K562 (cell line): ENCODE data around the gene CLASP1. TPM values are rescaled to one million over a fixed set of nuclear protein-coding genes. Genes with fewer than 3 reads are reported as not detected.

Experiments
- ATAC-seq: fragments of 200-7000 bp; cut with Tn5 transposase; 3 replicates; pipeline ENCODE4 v1.9.1; 2020; ENCODE audit warnings: moderate library complexity
- BruUV-seq: library from RNA; stranded (reverse); fragments of 400-500 nt; replicated peaks from 2 replicates; lab custom pipeline; 2021; lab: Mats Ljungman, UMichigan
- CTCF ChIA-PET: fragments of 300-600 bp; formaldehyde crosslinking; extraction: SDS; loops from one replicate; lab custom pipeline; 2021; ENCODE audit warnings: low intra/inter-chr PET ratio; lab: Yijun Ruan, JAX
- POLR2A ChIA-PET: fragments of 300-600, 350-650 bp; sonication (Branson Sonifier 250); formaldehyde crosslinking; extraction: SDS; loops from one replicate; lab custom pipeline; 2021; ENCODE audit warnings: antibody characterized with exemption, inconsistent platforms; lab: Yijun Ruan, JAX
- DNase-seq, 4 experiments: peaks; one replicate each; pipeline versions ENCODE4 v3.0.0 to v3.0.0-alpha.2; 2011 to 2018; ENCODE audit warnings: low spot score in 3 of 4, mixed read lengths in 3 of 4; ENCODE audit errors: extremely low read depth in 1 of 4
- FAIRE-seq: peaks from 2 replicates; lab custom pipeline; 2011; peaks lifted over from hg19 to GRCh38; lab: Jason Lieb, UNC
- H2AFZ ChIP-seq: 2 replicates; pipeline ENCODE4 v1.6.0; 2011; ENCODE audit warnings: low read depth, low read length, control low read depth, inconsistent platforms
- H3K27ac ChIP-seq: fragments of 200-600 bp; 3 replicates; pipeline ENCODE4 v1.8.0; 2011; ENCODE audit warnings: low read depth, mild to moderate bottlenecking, control low read depth, inconsistent platforms, low read length, moderate library complexity, mixed read lengths; ENCODE audit errors: extremely low read depth
- H3K27me3 ChIP-seq, 2 experiments: fragments of 300-600 bp in 1 of 2; 2 replicates in 1 of 2; 3 replicates in 1 of 2; pipeline versions ENCODE4 v1.6.0 to v1.8.0; 2011; ENCODE audit warnings: inconsistent platforms in 2 of 2, low read length in 2 of 2, mild to moderate bottlenecking in 1 of 2, mixed read lengths in 1 of 2, moderate library complexity in 1 of 2; ENCODE audit not compliant: control insufficient read depth in 2 of 2, insufficient read depth in 2 of 2
- H3K36me3 ChIP-seq: fragments of 300-600 bp; 3 replicates; pipeline ENCODE4 v1.8.0; 2011; ENCODE audit warnings: mild to moderate bottlenecking, low read length, inconsistent platforms; ENCODE audit not compliant: control insufficient read depth, insufficient read depth
- H3K4me1 ChIP-seq, 2 experiments: fragments of 200-600 bp in 1 of 2; replicated peaks in 1 of 2; 2 replicates in 1 of 2; 3 replicates in 1 of 2; pipeline versions ENCODE4 v1.5.1 to v1.8.0; 2011; ENCODE audit warnings: inconsistent platforms in 2 of 2, low read length in 2 of 2, mild to moderate bottlenecking in 1 of 2, mixed read lengths in 1 of 2, moderate library complexity in 1 of 2; ENCODE audit not compliant: control insufficient read depth in 2 of 2, insufficient read depth in 2 of 2
- H3K4me2 ChIP-seq: 2 replicates; pipeline ENCODE4 v1.6.1; 2011; ENCODE audit warnings: low read length, control low read depth, inconsistent platforms, mixed read lengths; ENCODE audit not compliant: insufficient read depth
- H3K4me3 ChIP-seq: fragments of 200-600 bp; sonication (generic), shearing (Covaris generic); 2 replicates; pipeline ENCODE4 v1.5.1; 2016; ENCODE audit warnings: control low read depth, inconsistent platforms
- H3K79me2 ChIP-seq: fragments of 200-600 bp; 3 replicates; pipeline ENCODE4 v1.8.0; 2011; ENCODE audit warnings: low read length, inconsistent platforms; ENCODE audit not compliant: control insufficient read depth, insufficient read depth
- H3K9ac ChIP-seq, 2 experiments: 2 replicates each; pipeline versions ENCODE4 v1.6.0 to v1.6.1; 2011; ENCODE audit warnings: low read depth in 2 of 2, low read length in 2 of 2, control low read depth in 1 of 2, inconsistent platforms in 1 of 2, mild to moderate bottlenecking in 1 of 2, mixed read lengths in 1 of 2; ENCODE audit not compliant: insufficient read depth in 1 of 2
- H3K9me1 ChIP-seq: one replicate; pipeline ENCODE4 v1.6.0; 2011; ENCODE audit warnings: inconsistent platforms, mild to moderate bottlenecking, low read length, moderate library complexity; ENCODE audit not compliant: control insufficient read depth, insufficient read depth
- H3K9me3 ChIP-seq: replicated peaks from 2 replicates; pipeline ENCODE4 v1.5.1; 2011; ENCODE audit warnings: low read depth, low read length, inconsistent platforms; ENCODE audit not compliant: control insufficient read depth, insufficient read depth
- H4K20me1 ChIP-seq: replicated peaks from 2 replicates; pipeline ENCODE4 v1.6.1; 2011; ENCODE audit warnings: low read length, inconsistent platforms, mixed read lengths; ENCODE audit not compliant: control insufficient read depth, insufficient read depth
- ARID1B ChIP-seq: fragments of 450-650 bp; IDR thresholded peaks from 2 replicates; pipeline ENCODE4 v1.6.1; 2016; ENCODE audit warnings: antibody characterized with exemption, mild to moderate bottlenecking, inconsistent platforms
- BRD9 ChIP-seq: fragments of 450-650 bp; IDR thresholded peaks from 2 replicates; pipeline ENCODE4 v1.6.1; 2018; ENCODE audit warnings: low read depth; ENCODE audit not compliant: partially characterized antibody
- KAT8 ChIP-seq: fragments of 450-650 bp; IDR thresholded peaks from 2 replicates; pipeline ENCODE4 v1.6.1; 2016; ENCODE audit warnings: low read depth, mild to moderate bottlenecking
- KLF1 ChIP-seq: fragments of 450-650 bp; IDR thresholded peaks from 2 replicates; pipeline ENCODE4 v1.6.1; 2016; ENCODE audit warnings: missing genetic modification characterization, missing compliant biosample characterization
- L3MBTL2 ChIP-seq: fragments of 450-650 bp; IDR thresholded peaks from 2 replicates; pipeline ENCODE4 v1.6.1; 2016; ENCODE audit warnings: mild to moderate bottlenecking, moderate library complexity
- NR2F6 ChIP-seq: fragments of 450-650 bp; formaldehyde crosslinking; IDR thresholded peaks from 2 replicates; pipeline ENCODE4 v1.4.0; 2020; ENCODE audit warnings: mild to moderate bottlenecking
- NR4A1 ChIP-seq, 2 experiments: fragments of 250-450 bp in 1 of 2; fragments of 450-650 bp in 1 of 2; sonication (Bioruptor Pico) in 1 of 2; IDR thresholded peaks; 2 replicates each; pipeline versions ENCODE4 v1.4.0 to v1.6.1; 2016 to 2020; ENCODE audit warnings: mild to moderate bottlenecking in 2 of 2, missing compliant biosample characterization in 1 of 2, missing genetic modification characterization in 1 of 2, moderate library complexity in 1 of 2
- POLR2B ChIP-seq: fragments of 450-650 bp; IDR thresholded peaks from 2 replicates; pipeline ENCODE4 v1.6.1; 2018; ENCODE audit warnings: low read depth; ENCODE audit not compliant: partially characterized antibody
- RBM25 ChIP-seq: fragments of 200-400 bp; formaldehyde crosslinking; IDR thresholded peaks from 2 replicates; pipeline ENCODE4 v1.6.1; 2018; ENCODE audit warnings: low read length, low read depth, moderate library complexity; ENCODE audit not compliant: severe bottlenecking
- RHOXF2B ChIP-seq: fragments of 250-450 bp; sonication (Bioruptor Pico); conservative IDR thresholded peaks from 2 replicates; pipeline ENCODE4 v1.5.1; 2021
- SRF ChIP-seq, 2 experiments: fragments of 250-450, 450-650 bp in 1 of 2; sonication (Bioruptor Pico) in 1 of 2; sonication (generic) in 1 of 2; formaldehyde crosslinking; IDR thresholded peaks; 2 replicates each; pipeline versions ENCODE4 v1.5.0 to v1.5.1; 2020 to 2022; ENCODE audit warnings: mild to moderate bottlenecking in 1 of 2, missing genetic modification reagents in 1 of 2
- ZNF3 ChIP-seq: fragments of 250-450 bp; sonication (Bioruptor Pico); IDR thresholded peaks from 2 replicates; pipeline ENCODE4 v1.5.0; 2021; ENCODE audit warnings: mild to moderate bottlenecking, moderate library complexity
- WGBS: fragments of 100-300 bp; shearing (Covaris generic); methylation state at CpG from one replicate; pipeline ENCODE4 v1.1.6; 2016; ENCODE audit warnings: low coverage, mixed read lengths; ENCODE audit not compliant: insufficient coverage; ENCODE audit errors: missing lambda C conversion rate; 5-methylcytosine and 5-hydroxymethylcytosine counted together
- in situ Hi-C: fragments of 300-500 bp; cut with MboI; formaldehyde crosslinking; loops from 4 replicates; pipeline ENCODE4 v1.15.0; 2018; ENCODE audit warnings: inconsistent platforms, mixed read lengths
- intact Hi-C: fragments of 100-400 bp; cut with micrococcal nuclease; formaldehyde crosslinking; loops from 2 replicates; pipeline ENCODE4 v1.14.2; 2022
- polyA plus RNA-seq, 8 experiments: library from polyadenylated mRNA; depleted of rRNA in 4 of 8; stranded (reverse) in 5 of 8; unstranded in 3 of 8; fragments of >200 nt; fragmentation: Nextera tagmentation in 2 of 8; fragmentation: Illumina TruSeq in 1 of 8; extraction: Ambion mirVana in 2 of 8; extraction: Trizol in 1 of 8; gene quantifications; 2 replicates each; pipeline versions ENCODE4 v1.2.1 to v1.2.3, GENCODE V29; 2011 to 2014; ENCODE audit warnings: inconsistent platforms in 1 of 8, missing spikeins in 1 of 8
- total RNA-seq, 7 experiments: library from RNA; depleted of rRNA in 6 of 7; stranded (reverse); fragments of >200 nt in 6 of 7; fragmentation: Illumina TruSeq in 2 of 7; extraction: Trizol in 2 of 7; gene quantifications; 2 replicates each; pipeline versions ENCODE4 v1.2.1 to v1.2.3, GENCODE V29; 2011 to 2021; ENCODE audit warnings: low replicate concordance in 1 of 7
- TF ChIP-seq, protein P1 (sequence below): sonication (generic); IDR thresholded peaks from 2 replicates; pipeline ENCODE4 v1.6.1; 2016

The CLASP1 gene
- total and polyA plus RNA-seq, 9 of the 15 experiments (the other 6 are each of a cell fraction or from before 2014, with no cell fraction given), result 1.7 to 40.3 (median 20.7) TPM

DNA sequence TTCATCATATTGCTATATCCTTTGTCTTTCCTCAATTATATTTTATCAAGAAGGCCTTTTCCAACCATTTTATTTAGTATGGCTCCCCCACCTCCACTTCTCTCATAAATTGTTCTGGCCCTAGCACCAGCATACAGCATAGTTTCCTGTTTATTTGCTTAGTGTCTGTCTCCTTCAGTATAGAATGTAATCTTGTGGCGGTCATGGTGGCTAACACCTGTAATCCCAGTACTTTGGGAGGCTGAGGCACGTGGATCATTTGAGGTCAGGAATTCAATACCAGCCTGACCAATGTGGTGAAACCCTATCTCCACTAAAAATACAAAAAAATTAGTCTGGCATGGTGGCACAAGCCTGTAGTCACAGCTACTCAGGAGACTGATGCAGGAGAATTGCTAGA is 39.6 kb upstream of the CLASP1 start:
- BruUV-seq, result no TSS peak
- Histone ChIP-seq H3K4me1 (peaks cover 7 to 9% of the 10 kb centered on the region in 2 experiments; a peak in 2 of 5 replicates), H2AFZ (no peak overlapping the region), H3K79me2 (no peaks in the 10 kb centered on the region), H3K36me3 (no peaks in the 10 kb centered on the region)
- POLR2A ChIA-PET, result interaction anchor here (1.2 to 1.4 kb wide), 2 partner anchors 40 to 158 kb away, joined by 5 to 8 read pairs; partner anchors contain the start of genes CLASP1 and RNU4ATAC
- TF ChIP-seq, protein P1, sequence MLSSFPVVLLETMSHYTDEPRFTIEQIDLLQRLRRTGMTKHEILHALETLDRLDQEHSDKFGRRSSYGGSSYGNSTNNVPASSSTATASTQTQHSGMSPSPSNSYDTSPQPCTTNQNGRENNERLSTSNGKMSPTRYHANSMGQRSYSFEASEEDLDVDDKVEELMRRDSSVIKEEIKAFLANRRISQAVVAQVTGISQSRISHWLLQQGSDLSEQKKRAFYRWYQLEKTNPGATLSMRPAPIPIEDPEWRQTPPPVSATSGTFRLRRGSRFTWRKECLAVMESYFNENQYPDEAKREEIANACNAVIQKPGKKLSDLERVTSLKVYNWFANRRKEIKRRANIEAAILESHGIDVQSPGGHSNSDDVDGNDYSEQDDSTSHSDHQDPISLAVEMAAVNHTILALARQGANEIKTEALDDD, result no peak
- TF ChIP-seq RHOXF2B (CRISPR knock-in tag) (no peak), L3MBTL2 (no peak), POLR2B (no peak), RBM25 (no peak), ARID1B (no peak), KLF1 (no peak), NR2F6 (no peak), KAT8 (no peak), ZNF3 (CRISPR knock-in tag) (no peak), NR4A1 (CRISPR knock-in tag; IDR thresholded peaks at IDR 0.05) (no peak), NR4A1 (tag; IDR thresholded peaks at IDR 0.05) (no peak), BRD9 (no peak), SRF (CRISPR knock-in tag; IDR thresholded peaks at IDR 0.05) (no peak)
- TF ChIP-seq, all 486 proteins: peak for 0
- in situ Hi-C loops (no loop called here), intact Hi-C loops (no loop called here)
- Histone ChIP-seq H3K9me3 (no peaks in the 10 kb centered on the region), H3K4me3 (no peak overlapping the region), H3K4me2 (no peak overlapping the region), H3K27ac (no peak overlapping the region), H3K9me1 (no peaks in the 10 kb centered on the region), H4K20me1 (no peaks in the 10 kb centered on the region), H3K9ac (no peak overlapping the region), H3K27me3 (no peaks in the 10 kb centered on the region)
- CTCF ChIA-PET, result no interaction called here
- WGBS, result 74% methylated on average over 2 of the region's 2 CpGs
- FAIRE-seq, result no peak
- ATAC-seq, result no peak
- DNase-seq, result no peak
